HG03045 (cell line): Measurements from ENCODE around the gene USP54.

ENCODE experiments used
- ATAC-seq: cut with Tn5 transposase; IDR thresholded peaks from one replicate; pipeline ENCODE4 v1.9.1; 2021; ENCODE audit warnings: mild to moderate bottlenecking, moderate library complexity; ENCODE audit not compliant: unreplicated experiment

USP54 gene

DNA sequence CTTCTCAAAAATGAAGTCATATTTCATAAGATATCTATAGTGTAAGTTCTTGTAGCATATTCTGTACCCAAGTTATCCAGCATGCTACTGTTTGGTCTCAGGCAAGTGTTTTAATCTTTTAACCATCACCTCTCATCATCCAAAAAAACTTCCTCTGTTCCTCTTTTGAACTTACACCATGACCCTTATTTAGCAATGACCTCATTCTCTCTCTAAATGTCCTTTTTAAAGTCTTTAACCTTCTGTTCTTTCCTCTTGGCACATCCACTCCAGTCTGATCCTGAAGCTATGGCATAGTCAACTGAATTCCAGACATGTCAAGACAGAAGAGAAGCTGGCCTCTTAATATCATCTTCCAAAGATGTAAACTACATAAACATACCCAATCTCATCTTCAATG is 121.6 kb downstream of the USP54 start:
- ATAC-seq: no peak

DNA sequence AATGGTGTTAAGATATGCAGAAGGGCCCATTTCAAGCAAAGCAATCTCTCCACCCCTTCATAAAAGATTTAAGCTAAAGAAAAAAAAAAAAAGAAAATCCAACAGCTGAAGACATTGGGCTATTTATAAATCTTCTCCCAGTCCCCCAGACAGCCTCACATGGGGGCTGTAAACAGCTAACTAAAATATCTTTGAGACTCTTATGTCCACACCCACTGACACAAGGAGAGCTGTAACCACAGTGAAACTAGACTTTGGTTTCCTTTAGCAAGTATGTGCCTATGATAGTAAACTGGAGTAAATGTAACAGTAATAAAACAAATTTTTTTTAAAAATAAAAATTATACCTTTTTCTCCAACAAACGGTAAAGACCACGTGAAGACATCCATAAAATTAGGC is 123.9 kb downstream of the USP54 start:
- ATAC-seq: no peak

DNA sequence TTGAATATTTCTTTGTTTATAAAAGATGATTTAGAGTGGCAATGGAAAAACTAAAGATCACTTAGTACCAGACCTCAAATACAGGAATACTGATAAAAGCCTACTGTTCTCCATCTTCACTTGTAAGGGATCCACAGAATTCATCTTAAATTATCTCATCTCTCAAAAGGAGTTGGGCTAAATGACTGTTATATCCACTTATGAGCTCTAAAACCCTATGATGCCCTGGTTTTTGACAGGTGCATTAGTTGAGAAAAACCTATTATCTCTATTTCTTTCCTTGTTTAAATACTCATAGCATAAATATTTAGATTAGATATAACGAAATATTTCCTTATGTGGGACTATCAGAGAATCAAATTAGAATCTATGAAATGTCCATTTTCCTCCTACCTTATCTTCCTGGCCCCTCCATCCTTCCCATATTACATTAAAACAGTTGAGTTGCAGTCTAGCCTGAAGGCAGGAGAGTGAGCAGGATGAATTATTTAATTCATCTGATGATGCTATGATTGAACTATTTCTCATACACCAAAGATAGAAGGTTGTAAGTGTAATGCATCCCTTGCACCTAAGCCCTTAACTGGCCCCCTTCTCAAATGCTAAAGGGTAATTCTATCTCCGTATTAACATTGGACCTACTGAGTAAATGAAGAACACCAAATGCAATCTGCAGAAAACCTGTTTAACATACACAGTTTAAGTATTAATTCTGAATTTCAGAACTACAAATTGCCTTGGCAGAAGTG is 125.0 kb downstream of the USP54 start:
- ATAC-seq: no peak

DNA sequence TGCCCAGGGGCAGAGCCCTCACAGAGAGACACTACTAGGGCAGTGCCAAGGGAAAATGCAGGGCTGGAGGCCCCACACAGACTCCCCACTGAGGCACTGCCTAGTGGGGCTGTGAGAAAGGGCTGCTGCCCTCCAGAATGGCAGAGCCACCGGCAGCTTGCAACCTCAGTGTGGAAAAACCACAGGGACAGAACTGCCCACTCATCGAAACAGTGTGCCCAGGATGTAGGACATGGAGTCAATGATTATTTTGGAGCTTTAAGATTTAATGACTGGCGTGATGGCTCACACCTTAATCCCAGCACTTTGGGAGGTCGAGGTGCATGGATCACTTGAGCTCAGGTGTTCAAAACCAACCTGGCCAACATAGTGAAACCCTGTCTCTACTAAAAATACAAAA is 130.2 kb downstream of the USP54 start:
- ATAC-seq: no peak

DNA sequence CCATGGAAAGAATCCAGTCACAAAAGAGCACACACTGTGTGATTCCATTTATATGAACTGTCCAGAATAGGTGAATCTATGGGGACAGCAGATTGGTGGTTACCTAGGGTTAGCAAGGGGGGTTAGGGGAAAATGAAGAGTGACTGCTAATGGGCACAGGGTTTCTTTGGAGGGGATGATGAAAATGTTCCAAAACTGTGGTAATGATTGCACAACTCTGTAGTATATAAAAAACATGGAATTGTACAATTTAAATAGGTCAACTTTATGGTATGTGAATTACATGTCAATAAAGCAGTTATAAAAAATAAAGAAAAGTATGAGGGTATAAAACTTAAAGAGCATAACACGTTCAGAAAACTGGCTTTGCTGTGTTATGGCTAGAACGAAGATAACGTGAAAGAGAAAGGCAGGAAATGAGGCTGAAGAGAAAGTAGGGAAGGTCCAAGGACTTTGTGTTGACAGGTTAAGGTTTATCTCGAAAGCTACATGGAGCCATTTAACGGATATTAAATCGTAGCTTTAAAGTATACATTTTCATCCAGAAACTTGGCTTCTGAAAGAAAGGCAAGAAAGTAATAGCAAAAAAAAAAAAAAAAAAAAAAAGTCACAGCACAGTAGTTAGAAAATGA is 131.3 kb downstream of the USP54 start:
- no peak for ATAC-seq

DNA sequence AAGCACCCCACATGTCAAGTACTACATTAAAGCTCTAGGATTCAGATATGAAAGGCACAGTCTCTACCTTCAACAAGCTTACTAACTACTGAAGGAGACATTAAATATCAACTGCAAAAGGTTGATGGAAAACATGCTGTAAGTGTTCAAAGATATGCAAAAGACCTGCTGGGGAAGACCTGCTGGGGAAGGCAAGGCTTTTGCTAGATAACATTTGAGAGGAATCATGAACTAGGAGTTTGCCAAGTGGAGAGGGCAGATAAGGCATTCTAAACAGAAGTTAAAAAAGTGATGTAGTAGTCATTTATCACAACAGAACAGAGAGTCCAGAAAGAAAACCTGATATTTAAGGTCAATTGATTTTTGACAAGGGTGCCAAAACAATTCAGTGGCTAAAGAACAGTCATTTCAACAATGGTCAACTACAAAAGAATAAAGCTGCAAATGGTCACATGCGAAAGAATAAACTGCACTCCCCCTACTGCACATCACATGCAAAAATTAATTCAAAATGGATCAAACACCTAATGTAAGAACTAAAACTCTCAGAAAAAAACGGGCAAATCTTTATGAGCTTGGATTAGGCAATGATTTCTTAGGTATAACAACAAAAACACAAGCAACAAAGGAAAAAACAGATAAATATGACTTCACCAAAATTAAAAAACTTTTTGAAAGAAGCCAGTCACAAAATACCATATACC is 134.8 kb downstream of the USP54 start:
- no peak for ATAC-seq

DNA sequence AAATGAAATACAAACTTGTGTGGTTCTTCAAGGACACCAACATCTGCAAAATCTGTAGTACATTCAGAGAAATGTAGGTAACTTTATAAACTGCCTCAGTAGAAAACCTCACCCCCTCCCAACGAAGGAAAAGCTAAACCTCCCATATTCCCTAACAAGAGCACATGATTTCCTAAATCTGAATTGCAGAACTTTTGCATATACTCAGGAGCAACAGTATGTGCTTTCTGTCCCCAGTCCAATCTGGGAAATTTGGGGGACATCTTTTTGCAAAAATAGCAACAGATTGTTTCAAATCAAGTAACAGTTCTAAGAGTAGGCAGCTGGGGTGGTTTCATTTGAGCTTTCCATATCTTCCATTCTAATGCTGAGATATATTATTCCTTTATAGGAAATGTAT is 142.0 kb downstream of the USP54 start:
- ATAC-seq: no peak

DNA sequence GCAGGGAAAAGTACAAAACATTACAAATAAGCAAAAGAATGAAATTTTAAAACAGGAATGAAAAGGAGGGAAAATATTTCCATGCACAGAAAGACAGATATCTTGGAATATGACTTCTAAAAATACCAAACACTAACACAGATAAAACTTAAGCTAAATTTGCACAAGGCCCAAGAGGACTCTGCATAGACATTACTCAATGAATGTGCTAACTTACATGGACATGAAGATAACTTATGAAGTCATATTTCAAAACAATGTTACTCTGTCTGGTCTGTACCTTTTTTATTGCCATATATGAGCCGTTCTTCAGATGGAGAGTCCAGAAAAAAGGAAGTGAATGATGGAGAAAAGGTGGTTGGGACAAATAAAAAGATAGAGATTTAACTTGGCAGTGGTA is 142.8 kb downstream of the USP54 start:
- ATAC-seq: no peak
